GM12878 (cell line): Measurements from ENCODE around the gene ZMIZ1. TPM values are rescaled to one million over a fixed set of nuclear protein-coding genes. Genes with fewer than 3 reads are reported as not detected.

ENCODE experiments used
- ATAC-seq: fragments of 200-7000 bp; cut with Tn5 transposase; 3 replicates; pipeline ENCODE4 v1.9.1; 2020; ENCODE audit warnings: mild to moderate bottlenecking, moderate library complexity
- BruUV-seq: library from RNA; stranded (reverse); fragments of 400-500 nt; replicated peaks from 2 replicates; lab custom pipeline; 2021; lab: Mats Ljungman, UMichigan
- CTCF ChIA-PET: fragments of 300-600 bp; sonication (Branson Sonifier 250); formaldehyde crosslinking; extraction: SDS; loops from one replicate; lab custom pipeline; 2021; ENCODE audit warnings: inconsistent platforms; lab: Yijun Ruan, JAX
- POLR2A ChIA-PET: fragments of 350-600 bp; formaldehyde crosslinking; extraction: SDS; loops from one replicate; lab custom pipeline; 2021; ENCODE audit warnings: inconsistent platforms; lab: Charles Lee
- RAD21 ChIA-PET: fragments of 300-600 bp; sonication (Branson Sonifier 250); formaldehyde crosslinking; loops from one replicate; lab custom pipeline; 2023; ENCODE audit warnings: antibody characterized with exemption; ENCODE audit not compliant: unreplicated experiment; lab: Charles Lee
- SMC1A ChIA-PET: fragments of 300-600 bp; sonication (Branson Sonifier 250); formaldehyde crosslinking; loops from one replicate; lab custom pipeline; 2023; ENCODE audit not compliant: unreplicated experiment, uncharacterized antibody; lab: Charles Lee
- DNase-seq: peaks from one replicate; pipeline ENCODE4 v3.0.0-alpha.2; 2011; ENCODE audit warnings: low read depth, low spot score
- FAIRE-seq: peaks from 3 replicates; lab custom pipeline; 2011; peaks lifted over from hg19 to GRCh38; lab: Jason Lieb, UNC
- H2AFZ ChIP-seq: 2 replicates; pipeline ENCODE4 v1.6.0; 2011; ENCODE audit warnings: low read depth, low read length, control low read depth; ENCODE audit not compliant: control insufficient read depth
- H3K27ac ChIP-seq: 2 replicates; pipeline ENCODE4 v1.5.1; 2011; ENCODE audit warnings: control low read depth; ENCODE audit not compliant: control insufficient read depth, insufficient read depth
- H3K27me3 ChIP-seq, 2 experiments: replicated peaks in 1 of 2; 2 replicates each; pipeline versions ENCODE4 v1.6.0 to v1.6.1; 2011; ENCODE audit warnings: low read length in 1 of 2; ENCODE audit not compliant: control insufficient read depth in 2 of 2, insufficient read depth in 2 of 2
- H3K36me3 ChIP-seq, 2 experiments: 2 replicates each; pipeline ENCODE4 v1.5.1; 2011; ENCODE audit warnings: low read length in 1 of 2; ENCODE audit not compliant: control insufficient read depth in 2 of 2, insufficient read depth in 2 of 2
- H3K4me1 ChIP-seq: 2 replicates; pipeline ENCODE4 v1.6.1; 2011; ENCODE audit warnings: mild to moderate bottlenecking, low read length, moderate library complexity, mixed read lengths; ENCODE audit not compliant: control insufficient read depth, insufficient read depth
- H3K4me2 ChIP-seq: 2 replicates; pipeline ENCODE4 v1.6.0; 2011; ENCODE audit warnings: control low read depth; ENCODE audit not compliant: control insufficient read depth, insufficient read depth
- H3K4me3 ChIP-seq: fragments of 200-600 bp; sonication (generic); 2 replicates; pipeline ENCODE4 v1.5.1; 2016
- H3K79me2 ChIP-seq: 2 replicates; pipeline ENCODE4 v1.6.0; 2011; ENCODE audit warnings: low read length; ENCODE audit not compliant: control insufficient read depth, insufficient read depth
- H3K9ac ChIP-seq: 2 replicates; pipeline ENCODE4 v1.8.0; 2011; ENCODE audit warnings: low read length, control low read depth, mixed read lengths; ENCODE audit not compliant: control insufficient read depth, insufficient read depth
- H3K9me3 ChIP-seq: replicated peaks from 3 replicates; pipeline ENCODE4 v1.5.1; 2011; ENCODE audit warnings: mild to moderate bottlenecking, low read length; ENCODE audit not compliant: control insufficient read depth, insufficient read depth
- H4K20me1 ChIP-seq: 2 replicates; pipeline ENCODE4 v1.6.0; 2011; ENCODE audit not compliant: control insufficient read depth, insufficient read depth
- ATF2 ChIP-seq: IDR thresholded peaks from 2 replicates; pipeline ENCODE4 v1.6.1; 2012; ENCODE audit warnings: low read length, inconsistent platforms
- MXI1 ChIP-seq: fragments of 150-350 bp; IDR thresholded peaks from 2 replicates; pipeline ENCODE4 v1.6.1; 2011; ENCODE audit warnings: low read depth, mild to moderate bottlenecking, inconsistent platforms, low read length, improper control_type of control experiment
- NRF1 ChIP-seq: conservative IDR thresholded peaks from 2 replicates; pipeline ENCODE4 v1.6.1; 2011; ENCODE audit warnings: mild to moderate bottlenecking, low read depth, low read length, improper control_type of control experiment
- RELA ChIP-seq: fragments of 450-650 bp; IDR thresholded peaks from 2 replicates; pipeline ENCODE4 v1.8.0; 2014; ENCODE audit warnings: borderline replicate concordance; ENCODE audit not compliant: partially characterized antibody
- SMAD5 ChIP-seq: IDR thresholded peaks from 2 replicates; pipeline ENCODE4 v1.6.1; 2016; ENCODE audit warnings: antibody characterized with exemption, low read depth
- TCF3 ChIP-seq: IDR thresholded peaks from 2 replicates; pipeline ENCODE4 v1.6.1; 2012; ENCODE audit warnings: low read depth, mild to moderate bottlenecking, low read length, borderline replicate concordance; ENCODE audit not compliant: insufficient read depth
- ZBED1 ChIP-seq: IDR thresholded peaks from 2 replicates; pipeline ENCODE4 v1.6.1; 2016; ENCODE audit warnings: borderline replicate concordance
- ZBTB40 ChIP-seq: fragments of 450-650 bp; IDR thresholded peaks from 2 replicates; pipeline ENCODE4 v1.6.1; 2016; ENCODE audit warnings: mild to moderate bottlenecking, moderate library complexity, borderline replicate concordance
- WGBS: methylation state at CpG from one replicate; pipeline ENCODE4 v1.1.6; 2016; ENCODE audit warnings: low lambda C conversion rate; ENCODE audit not compliant: insufficient replicate concordance, insufficient coverage; ENCODE audit errors: missing lambda C conversion rate; 5-methylcytosine and 5-hydroxymethylcytosine counted together
- in situ Hi-C: fragments of 300-500 bp; cut with MboI; formaldehyde crosslinking; loops from 9 replicates; pipeline ENCODE4 v1.14.3; 2018; ENCODE audit warnings: mixed read lengths
- intact Hi-C: fragments of 100-400 bp; cut with micrococcal nuclease; formaldehyde crosslinking; loops from one replicate; pipeline ENCODE4 v1.14.2; 2022; ENCODE audit not compliant: unreplicated experiment
- polyA plus RNA-seq, 11 experiments: library from polyadenylated mRNA; depleted of rRNA in 4 of 11; unstranded in 6 of 11; stranded (reverse) in 5 of 11; fragments of >200 nt; fragmentation: Nextera tagmentation in 4 of 11; fragmentation: Illumina TruSeq in 1 of 11; extraction: Ambion mirVana in 4 of 11; extraction: Trizol in 1 of 11; gene quantifications; 1 replicate in 1 of 11; 2 replicates in 10 of 11; pipeline versions ENCODE4 v1.2.1 to v1.2.3, GENCODE V29; 2011 to 2016; ENCODE audit warnings: inconsistent platforms in 2 of 11, missing spikeins in 2 of 11, low read depth in 1 of 11
- total RNA-seq, 4 experiments: library from RNA; depleted of rRNA in 3 of 4; stranded (reverse); fragments of >200 nt in 3 of 4; fragmentation: Illumina TruSeq in 1 of 4; extraction: Trizol in 1 of 4; gene quantifications; 2 replicates each; pipeline versions ENCODE4 v1.2.1 to v1.2.3, GENCODE V29; 2013 to 2021

The ZMIZ1 gene
- total and polyA plus RNA-seq, 10 of the 15 experiments (the other 5 are each of a cell fraction or from before 2014, with no cell fraction given), result 3.1 to 82.3 (median 14.9) TPM

- TF ChIP-seq ZBTB40 (no peak), SMAD5 (no peak), TCF3 (no peak)
Observed at GRCh38 chr10:79060641-79061255, 8.0 kb upstream of the ZMIZ1 start (continued).

- H3K27me3 ChIP-seq, result peaks cover 0 to 3% of the 10 kb centered on the region in 2 experiments; a peak in 2 of 4 replicates
- ChIA-PET RAD21 (no interaction called here), SMC1A (no interaction called here), POLR2A (interaction anchor here (0.5 kb wide), 1 partner anchor 1460 kb away, joined by 4 read pairs; no protein-coding TSS in a partner anchor), CTCF (no interaction called here)
- H3K9ac ChIP-seq, result no peak overlapping the region
- no peak overlapping the region for H3K4me3 ChIP-seq
- no peak for DNase-seq
- no peak overlapping the region for H2AFZ ChIP-seq
- WGBS, result 29% methylated on average over 14 of the region's 14 CpGs
- no peaks in the 10 kb centered on the region for H3K9me3 ChIP-seq
- no peak for FAIRE-seq
- H3K4me2 ChIP-seq, result no peak overlapping the region
- H4K20me1 ChIP-seq, result no peaks in the 10 kb centered on the region
- BruUV-seq, result no TSS peak
- ATAC-seq, result no peak
- TF ChIP-seq ZBED1, result no peak
- no peak for TF ChIP-seq ATF2
- TF ChIP-seq NRF1, result no peak
- no peak for TF ChIP-seq RELA
- TF ChIP-seq MXI1, result no peak
- H3K4me1 ChIP-seq, result no peaks in the 10 kb centered on the region
- H3K27ac ChIP-seq, result no peak overlapping the region
- in situ Hi-C loops (no loop called here), intact Hi-C loops (no loop called here)
- no peaks in the 10 kb centered on the region for H3K36me3 ChIP-seq
- H3K79me2 ChIP-seq, result no peaks in the 10 kb centered on the region
Observed at GRCh38 chr10:79061441-79062315, 7.1 kb upstream of the ZMIZ1 start.
